CD4-positive, alpha-beta T cell (primary cell): ENCODE measurements around the gene NTN1. TPM values are rescaled to one million over a fixed set of nuclear protein-coding genes. Genes with fewer than 3 reads are reported as not detected.

ENCODE experiments used
- ATAC-seq: fragments of 200-7000 bp; cut with Tn5 transposase; one replicate; pipeline ENCODE4 v1.10.0; 2022; ENCODE audit warnings: mild to moderate bottlenecking; ENCODE audit not compliant: poor library complexity
- CTCF ChIA-PET: fragments of 350-600 bp; sonication (Branson Sonifier 250); formaldehyde crosslinking; loops from one replicate; lab custom pipeline; 2021; ENCODE audit warnings: antibody characterized with exemption, inconsistent platforms; lab: Charles Lee
- POLR2A ChIA-PET: fragments of 350-600 bp; sonication (Branson Sonifier 250); formaldehyde crosslinking; loops from one replicate; lab custom pipeline; 2021; ENCODE audit warnings: antibody characterized with exemption, inconsistent platforms; lab: Charles Lee
- DNase-seq, 14 experiments: peaks; one replicate each; pipeline ENCODE4 v3.0.0-alpha.2; 2013 to 2020; ENCODE audit warnings: mixed read lengths in 2 of 14
- H3K27ac ChIP-seq, 2 donors: one replicate each; pipeline versions ENCODE4 v1.5.1 to v1.7.0; 2013; ENCODE audit warnings: low read length in 2 of 2, low read depth in 1 of 2, mild to moderate bottlenecking in 1 of 2
- H3K27me3 ChIP-seq, 2 experiments: 1 replicate in 1 of 2; 2 replicates in 1 of 2; pipeline versions ENCODE4 v1.6.1 to v1.7.0; 2013; ENCODE audit warnings: low read length in 2 of 2, control low read depth in 1 of 2, mild to moderate bottlenecking in 1 of 2, moderate library complexity in 1 of 2; ENCODE audit not compliant: insufficient read depth in 2 of 2, control insufficient read depth in 1 of 2
- H3K36me3 ChIP-seq: one replicate; pipeline ENCODE4 v1.6.1; 2013; ENCODE audit warnings: low read length, control low read depth; ENCODE audit not compliant: insufficient read depth
- H3K4me1 ChIP-seq: one replicate; pipeline ENCODE4 v1.6.1; 2013; ENCODE audit warnings: low read length, control low read depth; ENCODE audit not compliant: insufficient read depth
- H3K4me3 ChIP-seq: one replicate; pipeline ENCODE4 v1.5.1; 2013; ENCODE audit warnings: mild to moderate bottlenecking, low read length, moderate library complexity
- H3K9me3 ChIP-seq, 2 experiments: 1 replicate in 1 of 2; 2 replicates in 1 of 2; pipeline versions ENCODE4 v1.6.1 to v1.7.0; 2013; ENCODE audit warnings: low read length in 2 of 2, mild to moderate bottlenecking in 2 of 2, control low read depth in 1 of 2, moderate library complexity in 1 of 2; ENCODE audit not compliant: control insufficient read depth in 1 of 2, insufficient read depth in 1 of 2
- H3K27ac Mint-ChIP-seq: one replicate; pipeline ENCODE4 v1.8.0; 2020; ENCODE audit warnings: mixed read lengths
- H3K27me3 Mint-ChIP-seq: one replicate; pipeline ENCODE4 v1.8.0; 2021; ENCODE audit warnings: mixed read lengths
- H3K36me3 Mint-ChIP-seq: one replicate; pipeline ENCODE4 v1.8.0; 2021; ENCODE audit warnings: low read depth, mixed read lengths
- H3K4me1 Mint-ChIP-seq: one replicate; pipeline ENCODE4 v1.8.0; 2021; ENCODE audit warnings: low read depth, mixed read lengths
- H3K4me3 Mint-ChIP-seq: one replicate; pipeline ENCODE4 v1.8.0; 2020; ENCODE audit warnings: mild to moderate bottlenecking, mixed read lengths
- H3K9me3 Mint-ChIP-seq: one replicate; pipeline ENCODE4 v1.8.0; 2020; ENCODE audit warnings: mixed read lengths
- CTCF ChIP-seq: fragments of 200-600 bp; IDR thresholded peaks from one replicate; pipeline ENCODE4 v1.8.0; 2022; ENCODE audit warnings: antibody characterized with exemption, mild to moderate bottlenecking
- intact Hi-C, 2 experiments: fragments of 100-400 bp; cut with DNase I in 1 of 2; cut with micrococcal nuclease in 1 of 2; formaldehyde crosslinking; loops; one replicate each; pipeline versions ENCODE4 v1.15.1 to v1.9.0; 2023 to 2025; cut with DNase I, micrococcal nuclease
- total RNA-seq, 174 experiments: library from RNA in 2 of 174; stranded (reverse) in 2 of 174; gene quantifications; one replicate each; pipeline ENCODE4 v1.2.3 and lab custom pipeline; 2021 to 2026

The NTN1 gene
- total RNA-seq, 2 experiments from 2014 or later, result 0.08 to 0.14 TPM

GRCh38 chr17:9140550-9141424 is 119.5 kb downstream of the NTN1 start:
- H3K4me1 ChIP-seq, result no peaks in the 10 kb centered on the region
- ATAC-seq (no peak), DNase-seq (no peak)
- H3K27me3 ChIP-seq, result no peaks in the 10 kb centered on the region
- ChIA-PET POLR2A (no interaction called here), CTCF (no interaction called here)
- Mint-ChIP-seq H3K4me1 (no peaks in the 10 kb centered on the region), H3K27ac (no peak overlapping the region), H3K9me3 (no peaks in the 10 kb centered on the region), H3K4me3 (no peak overlapping the region), H3K36me3 (no peaks in the 10 kb centered on the region), H3K27me3 (no peaks in the 10 kb centered on the region)
- no peaks in the 10 kb centered on the region for H3K36me3 ChIP-seq
- TF ChIP-seq CTCF, result no peak
- H3K9me3 ChIP-seq, result no peaks in the 10 kb centered on the region
- intact Hi-C loops, result no loop called here
- H3K4me3 ChIP-seq, result no peak overlapping the region
- no peak overlapping the region for H3K27ac ChIP-seq

- Mint-ChIP-seq H3K4me1 (no peaks in the 10 kb centered on the region), H3K27ac (no peak overlapping the region), H3K27me3 (no peaks in the 10 kb centered on the region), H3K4me3 (no peak overlapping the region), H3K36me3 (no peaks in the 10 kb centered on the region), H3K9me3 (no peaks in the 10 kb centered on the region)
- intact Hi-C loops, result no loop called here
- H3K4me1 ChIP-seq, result no peaks in the 10 kb centered on the region
- ChIA-PET CTCF (no interaction called here), POLR2A (no interaction called here)
- TF ChIP-seq CTCF, result no peak
- no peak for DNase-seq
- H3K27ac ChIP-seq, result no peak overlapping the region
- no peaks in the 10 kb centered on the region for H3K27me3 ChIP-seq
- H3K36me3 ChIP-seq, result no peaks in the 10 kb centered on the region
- no peak overlapping the region for H3K4me3 ChIP-seq
- no peaks in the 10 kb centered on the region for H3K9me3 ChIP-seq
- ATAC-seq, result no peak
These were observed 120.1 kb downstream of the NTN1 start for GRCh38 chr17:9141425-9141753.

GRCh38 chr17:9142772-9143494 is 121.6 kb downstream of the NTN1 start:
- Mint-ChIP-seq H3K36me3 (no peaks in the 10 kb centered on the region), H3K4me3 (no peak overlapping the region), H3K27ac (no peak overlapping the region), H3K27me3 (no peaks in the 10 kb centered on the region), H3K4me1 (no peaks in the 10 kb centered on the region), H3K9me3 (no peaks in the 10 kb centered on the region)
- Histone ChIP-seq H3K4me1 (no peaks in the 10 kb centered on the region), H3K4me3 (no peak overlapping the region), H3K36me3 (no peaks in the 10 kb centered on the region), H3K27me3 (no peaks in the 10 kb centered on the region), H3K27ac (no peak overlapping the region), H3K9me3 (no peaks in the 10 kb centered on the region)
- ATAC-seq (no peak), DNase-seq (no peak)
- TF ChIP-seq CTCF, result no peak
- CTCF ChIA-PET, result no interaction called here
- POLR2A ChIA-PET, result no interaction called here
- intact Hi-C loops, result no loop called here
